H9 (cell line): ENCODE data around the gene EML5. TPM values are rescaled to one million over a fixed set of nuclear protein-coding genes. Genes with fewer than 3 reads are reported as not detected.

Experiments
- DNase-seq: peaks from one replicate; pipeline ENCODE4 v3.0.0-alpha.2; 2017
- H2AFZ ChIP-seq: one replicate; pipeline ENCODE4 v1.6.1; 2013; ENCODE audit warnings: mild to moderate bottlenecking, low read length, control low read depth, moderate library complexity
- H2AK5ac ChIP-seq: 2 replicates; pipeline ENCODE4 v1.6.1; 2013; ENCODE audit warnings: low read length, control low read depth, mixed read lengths; ENCODE audit not compliant: insufficient read length
- H2BK120ac ChIP-seq: one replicate; pipeline ENCODE4 v1.6.1; 2013; ENCODE audit warnings: low read depth, mild to moderate bottlenecking, low read length, control low read depth, inconsistent platforms; ENCODE audit not compliant: poor library complexity, severe bottlenecking
- H2BK12ac ChIP-seq: 2 replicates; pipeline ENCODE4 v1.6.1; 2013; ENCODE audit warnings: low read length, control low read depth, mixed read lengths, low read depth; ENCODE audit not compliant: insufficient read length
- H2BK15ac ChIP-seq: 2 replicates; pipeline ENCODE4 v1.6.1; 2013; ENCODE audit warnings: low read depth, low read length, control low read depth
- H2BK20ac ChIP-seq: one replicate; pipeline ENCODE4 v1.6.1; 2013; ENCODE audit warnings: low read depth, mild to moderate bottlenecking, low read length, control low read depth, inconsistent platforms; ENCODE audit not compliant: poor library complexity, severe bottlenecking
- H2BK5ac ChIP-seq: 2 replicates; pipeline ENCODE4 v1.6.1; 2013; ENCODE audit warnings: low read length, control low read depth, mixed read lengths; ENCODE audit not compliant: insufficient read length
- H3K14ac ChIP-seq: 2 replicates; pipeline ENCODE4 v1.6.1; 2013; ENCODE audit warnings: low read length, control low read depth; ENCODE audit not compliant: insufficient read depth
- H3K18ac ChIP-seq: 2 replicates; pipeline ENCODE4 v1.6.1; 2013; ENCODE audit warnings: low read depth, mild to moderate bottlenecking, mixed read lengths, low read length, control low read depth; ENCODE audit not compliant: insufficient read length
- H3K23ac ChIP-seq: 2 replicates; pipeline ENCODE4 v1.6.1; 2013; ENCODE audit warnings: low read length, control low read depth, mixed read lengths, low read depth; ENCODE audit not compliant: insufficient read length
- H3K23me2 ChIP-seq: 2 replicates; pipeline ENCODE4 v1.6.1; 2013; ENCODE audit warnings: low read depth, mild to moderate bottlenecking, mixed read lengths, low read length, control low read depth; ENCODE audit not compliant: insufficient read length, poor library complexity, severe bottlenecking
- H3K27ac ChIP-seq: 2 replicates; pipeline ENCODE4 v1.5.1; 2013; ENCODE audit warnings: low read length, control low read depth, mixed read lengths, low read depth; ENCODE audit not compliant: insufficient read length
- H3K27me3 ChIP-seq: 2 replicates; pipeline ENCODE4 v1.6.1; 2013; ENCODE audit warnings: low read length, control low read depth, inconsistent platforms; ENCODE audit not compliant: insufficient read depth
- H3K4ac ChIP-seq: 2 replicates; pipeline ENCODE4 v1.6.1; 2013; ENCODE audit warnings: low read depth, mild to moderate bottlenecking, control low read depth, inconsistent platforms, low read length, moderate library complexity
- H3K4me1 ChIP-seq: 2 replicates; pipeline ENCODE4 v1.6.1; 2013; ENCODE audit warnings: low read length, control low read depth, inconsistent platforms; ENCODE audit not compliant: insufficient read depth
- H3K4me2 ChIP-seq: 2 replicates; pipeline ENCODE4 v1.6.1; 2013; ENCODE audit warnings: low read length, control low read depth, mixed read lengths; ENCODE audit not compliant: insufficient read length, insufficient read depth
- H3K56ac ChIP-seq: 2 replicates; pipeline ENCODE4 v1.6.1; 2013; ENCODE audit warnings: low read depth, mild to moderate bottlenecking, mixed read lengths, low read length, control low read depth; ENCODE audit not compliant: insufficient read length
- H3K79me1 ChIP-seq: 2 replicates; pipeline ENCODE4 v1.6.1; 2013; ENCODE audit warnings: low read depth, mild to moderate bottlenecking, moderate library complexity, low read length, control low read depth, inconsistent platforms; ENCODE audit not compliant: insufficient read depth, poor library complexity, severe bottlenecking
- H3K79me2 ChIP-seq: 2 replicates; pipeline ENCODE4 v1.6.1; 2013; ENCODE audit warnings: low read length, control low read depth, inconsistent platforms; ENCODE audit not compliant: insufficient read depth
- H3K9ac ChIP-seq: 2 replicates; pipeline ENCODE4 v1.6.1; 2013; ENCODE audit warnings: low read length, control low read depth, mixed read lengths; ENCODE audit not compliant: insufficient read length; ENCODE audit errors: extremely low read depth
- H3K9me3 ChIP-seq: one replicate; pipeline ENCODE4 v1.6.1; 2013; ENCODE audit warnings: low read depth, low read length, inconsistent platforms; ENCODE audit not compliant: control insufficient read depth
- H3T11ph ChIP-seq: one replicate; pipeline ENCODE4 v1.6.1; 2013; ENCODE audit warnings: mild to moderate bottlenecking, low read length, control low read depth, inconsistent platforms
- H4K20me1 ChIP-seq: one replicate; pipeline ENCODE4 v1.6.1; 2013; ENCODE audit not compliant: control insufficient read depth, insufficient read length, insufficient read depth
- H4K5ac ChIP-seq: 2 replicates; pipeline ENCODE4 v1.6.1; 2013; ENCODE audit warnings: low read depth, mild to moderate bottlenecking, mixed read lengths, low read length, control low read depth; ENCODE audit not compliant: insufficient read length
- H4K8ac ChIP-seq: replicated peaks from 2 replicates; pipeline ENCODE4 v1.6.1; 2013; ENCODE audit warnings: low read length, control low read depth, mixed read lengths, low read depth; ENCODE audit not compliant: insufficient read length
- H4K91ac ChIP-seq: 2 replicates; pipeline ENCODE4 v1.6.1; 2013; ENCODE audit warnings: low read depth, mild to moderate bottlenecking, moderate library complexity, mixed read lengths, low read length, control low read depth; ENCODE audit not compliant: insufficient read length
- H3K27ac Mint-ChIP-seq, 3 experiments: 2 replicates in 2 of 3; 3 replicates in 1 of 3; pipeline ENCODE4 v1.8.0; 2020 to 2021; ENCODE audit warnings: mixed read lengths in 3 of 3, mild to moderate bottlenecking in 1 of 3, moderate library complexity in 1 of 3
- H3K27me3 Mint-ChIP-seq: 2 replicates; pipeline ENCODE4 v1.8.0; 2021; ENCODE audit warnings: low read depth, mild to moderate bottlenecking, moderate library complexity, mixed read lengths
- H3K36me3 Mint-ChIP-seq, 3 experiments: 2 replicates in 2 of 3; 3 replicates in 1 of 3; pipeline ENCODE4 v1.8.0; 2020 to 2021; ENCODE audit warnings: low read depth in 3 of 3, mixed read lengths in 3 of 3; ENCODE audit not compliant: insufficient read depth in 1 of 3
- H3K4me1 Mint-ChIP-seq, 2 experiments: 2 replicates each; pipeline ENCODE4 v1.8.0; 2020; ENCODE audit warnings: mixed read lengths in 2 of 2
- H3K4me3 Mint-ChIP-seq, 2 experiments: 2 replicates in 1 of 2; 3 replicates in 1 of 2; pipeline ENCODE4 v1.8.0; 2020 to 2021; ENCODE audit warnings: mild to moderate bottlenecking in 2 of 2, mixed read lengths in 2 of 2, moderate library complexity in 1 of 2
- H3K9me3 Mint-ChIP-seq, 2 experiments: 2 replicates in 1 of 2; 3 replicates in 1 of 2; pipeline ENCODE4 v1.8.0; 2020; ENCODE audit warnings: mild to moderate bottlenecking in 2 of 2, mixed read lengths in 2 of 2, moderate library complexity in 1 of 2
- WGBS: extraction: QIAGEN DNeasy Blood & Tissue Kit; methylation state at CpG from one replicate; pipeline ENCODE4 v1.1.7; 2013; ENCODE audit warnings: missing lambda C conversion rate, low lambda C conversion rate, mixed read lengths; ENCODE audit not compliant: insufficient read length; ENCODE audit errors: extremely low coverage; 5-methylcytosine and 5-hydroxymethylcytosine counted together
- total RNA-seq: library from RNA; stranded (reverse); gene quantifications from 2 replicates; pipeline ENCODE4 v1.2.1, GENCODE V29; 2021
- TF ChIP-seq, protein P1 (sequence below): fragments of 200-600 bp; sonication (generic); conservative IDR thresholded peaks from 3 replicates; pipeline ENCODE4 v1.8.0; 2021; ENCODE audit warnings: antibody characterized with exemption, mild to moderate bottlenecking

The EML5 gene
- total RNA-seq, 1 experiment from 2014 or later, result 0.81 TPM

DNA sequence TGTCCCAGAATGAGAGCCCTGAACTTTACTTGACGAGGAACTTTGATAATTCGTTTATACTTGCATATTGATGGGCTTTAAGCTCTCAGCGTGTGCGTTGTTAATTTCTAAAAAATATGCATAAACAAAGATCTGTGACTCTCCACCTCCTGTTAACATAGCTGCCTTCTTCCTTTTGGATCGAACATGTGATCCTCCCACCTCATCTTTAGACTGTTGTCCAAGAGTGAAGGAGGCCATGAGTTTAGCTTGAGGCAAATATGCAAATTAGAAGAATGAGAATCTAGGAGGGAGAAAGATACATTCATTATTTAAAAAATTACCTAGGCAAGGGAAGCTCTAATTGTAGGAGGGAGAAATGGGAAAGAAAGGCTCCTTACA is 32.3 kb upstream of the EML5 start:
- no CpG with 5 or more reads among the region's 5 CpGs for WGBS
- no peak overlapping the region for H2BK20ac ChIP-seq
- no peaks in the 10 kb centered on the region for H4K20me1 ChIP-seq
- no peak overlapping the region for H2BK120ac ChIP-seq
- H3K4me1 Mint-ChIP-seq, result peaks cover 18% of the 10 kb centered on the region in 2 experiments
- H3K23ac ChIP-seq, result no peak overlapping the region
- no peak overlapping the region for H3K14ac ChIP-seq
- no peak overlapping the region for H2AK5ac ChIP-seq
- peak overlapping the region; percentile 77 to 84 for H3K4me3 Mint-ChIP-seq
- no peak overlapping the region for H2BK12ac ChIP-seq
- no peak overlapping the region for H3K4ac ChIP-seq
- H4K8ac ChIP-seq, result no peak overlapping the region
- H3K9ac ChIP-seq, result peak overlapping the region; percentile 88
- H3K9me3 Mint-ChIP-seq, result no peaks in the 10 kb centered on the region
- no peak overlapping the region for H4K91ac ChIP-seq
- peaks cover 5% of the 10 kb centered on the region for H3K27me3 Mint-ChIP-seq
- H3K4me2 ChIP-seq, result peak overlapping the region; percentile 80
- H3K18ac ChIP-seq, result no peak overlapping the region
- H2AFZ ChIP-seq, result no peak overlapping the region
- no peak overlapping the region for H4K5ac ChIP-seq
- no peaks in the 10 kb centered on the region for H3K9me3 ChIP-seq
- no peak overlapping the region for H2BK15ac ChIP-seq
- no peak overlapping the region for H3T11ph ChIP-seq
- DNase-seq, result no peak
- TF ChIP-seq, protein P1, sequence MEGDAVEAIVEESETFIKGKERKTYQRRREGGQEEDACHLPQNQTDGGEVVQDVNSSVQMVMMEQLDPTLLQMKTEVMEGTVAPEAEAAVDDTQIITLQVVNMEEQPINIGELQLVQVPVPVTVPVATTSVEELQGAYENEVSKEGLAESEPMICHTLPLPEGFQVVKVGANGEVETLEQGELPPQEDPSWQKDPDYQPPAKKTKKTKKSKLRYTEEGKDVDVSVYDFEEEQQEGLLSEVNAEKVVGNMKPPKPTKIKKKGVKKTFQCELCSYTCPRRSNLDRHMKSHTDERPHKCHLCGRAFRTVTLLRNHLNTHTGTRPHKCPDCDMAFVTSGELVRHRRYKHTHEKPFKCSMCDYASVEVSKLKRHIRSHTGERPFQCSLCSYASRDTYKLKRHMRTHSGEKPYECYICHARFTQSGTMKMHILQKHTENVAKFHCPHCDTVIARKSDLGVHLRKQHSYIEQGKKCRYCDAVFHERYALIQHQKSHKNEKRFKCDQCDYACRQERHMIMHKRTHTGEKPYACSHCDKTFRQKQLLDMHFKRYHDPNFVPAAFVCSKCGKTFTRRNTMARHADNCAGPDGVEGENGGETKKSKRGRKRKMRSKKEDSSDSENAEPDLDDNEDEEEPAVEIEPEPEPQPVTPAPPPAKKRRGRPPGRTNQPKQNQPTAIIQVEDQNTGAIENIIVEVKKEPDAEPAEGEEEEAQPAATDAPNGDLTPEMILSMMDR, result no peak
- peak overlapping the region in 2 of 3 experiments; percentile 1 to 99; a peak in 5 of 7 replicates for H3K27ac Mint-ChIP-seq
- H3K27ac ChIP-seq, result no peak overlapping the region
- H3K23me2 ChIP-seq, result peaks cover 11% of the 10 kb centered on the region
- H3K36me3 Mint-ChIP-seq, result no peaks in the 10 kb centered on the region
- no peaks in the 10 kb centered on the region for H3K27me3 ChIP-seq
- H3K79me2 ChIP-seq, result no peaks in the 10 kb centered on the region
- no peak overlapping the region for H2BK5ac ChIP-seq
- no peaks in the 10 kb centered on the region for H3K4me1 ChIP-seq
- H3K79me1 ChIP-seq, result no peaks in the 10 kb centered on the region
- H3K56ac ChIP-seq, result no peak overlapping the region
